Measurements from ENCODE around the gene HMBS.

The HMBS gene

DNA sequence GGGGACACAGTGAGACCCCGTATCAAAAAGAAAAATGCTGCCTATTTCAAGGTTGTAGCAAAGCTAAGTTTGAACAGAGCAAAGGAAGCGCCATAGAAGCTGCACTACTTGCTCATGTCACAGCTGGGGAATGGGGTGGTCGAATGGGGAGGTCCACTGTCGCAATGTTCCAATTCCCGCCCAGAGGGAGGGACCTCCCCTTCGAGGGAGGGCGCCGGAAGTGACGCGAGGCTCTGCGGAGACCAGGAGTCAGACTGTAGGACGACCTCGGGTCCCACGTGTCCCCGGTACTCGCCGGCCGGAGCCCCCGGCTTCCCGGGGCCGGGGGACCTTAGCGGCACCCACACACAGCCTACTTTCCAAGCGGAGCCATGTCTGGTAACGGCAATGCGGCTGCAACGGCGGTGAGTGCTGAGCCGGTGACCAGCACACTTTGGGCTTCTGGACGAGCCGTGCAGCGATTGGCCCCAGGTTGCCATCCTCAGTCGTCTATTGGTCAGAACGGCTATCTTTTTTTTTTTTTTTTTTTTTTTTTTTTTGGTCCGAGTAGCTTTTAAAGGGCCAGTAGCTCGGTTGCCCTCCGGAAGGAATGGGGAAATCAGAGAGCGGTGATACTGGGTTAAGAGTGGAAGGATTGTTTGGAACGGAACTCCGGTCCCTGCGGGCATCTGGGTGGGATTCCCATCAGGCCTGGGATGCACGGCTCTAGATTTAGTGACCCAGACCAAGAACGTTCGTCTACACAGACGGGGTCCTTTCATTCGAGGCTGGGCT, at the start of gene HMBS (continued):
- TF ChIP-seq ZNF677 (tag by site-specific recombination; IDR thresholded peaks at IDR 0.05) (no peak), ZNF2 (tag by site-specific recombination; IDR thresholded peaks at IDR 0.05) (no peak), PRDM1 (tag by site-specific recombination; IDR thresholded peaks at IDR 0.05) (no peak), ZNF777 (tag by site-specific recombination; IDR thresholded peaks at IDR 0.05; ENCODE audit: borderline replicate concordance) (no peak), WT1 (tag by site-specific recombination; IDR thresholded peaks at IDR 0.05) (peak; percentile 70; the same call in 1 of the 2 replicates), ZNF16 (tag by site-specific recombination; IDR thresholded peaks at IDR 0.05; ENCODE audit: low read depth) (no peak), ZNF391 (tag by site-specific recombination; IDR thresholded peaks at IDR 0.05; ENCODE audit: borderline replicate concordance, low read depth) (no peak), SP2 (tag by site-specific recombination; IDR thresholded peaks at IDR 0.05) (peak; percentile 93), ZNF623 (tag by site-specific recombination; IDR thresholded peaks at IDR 0.05) (0 out of 2 replicates have a peak, but pooled peaks have one; percentile 10), ZNF654 (tag by site-specific recombination; IDR thresholded peaks at IDR 0.05; ENCODE audit: low read depth) (no peak), ZNF768 (tag by site-specific recombination; IDR thresholded peaks at IDR 0.05) (no peak), ZNF223 (tag by site-specific recombination; IDR thresholded peaks at IDR 0.05) (no peak), ZNF558 (tag by site-specific recombination; IDR thresholded peaks at IDR 0.05) (no peak), ZNF747 (tag by site-specific recombination; IDR thresholded peaks at IDR 0.05) (no peak), ZNF610 (tag by site-specific recombination; IDR thresholded peaks at IDR 0.05; ENCODE audit: borderline replicate concordance) (no peak), ZFP41 (tag by site-specific recombination; IDR thresholded peaks at IDR 0.05; ENCODE audit: borderline replicate concordance) (no peak), ZNF404 (tag by site-specific recombination; IDR thresholded peaks at IDR 0.05) (no peak), SP7 (tag by site-specific recombination; IDR thresholded peaks at IDR 0.05) (peak; percentile 51; the same call in 1 of the 2 replicates), ZNF660 (tag by site-specific recombination; IDR thresholded peaks at IDR 0.05) (peak; percentile 21; the same call in 1 of the 2 replicates), MZF1 (tag by site-specific recombination; IDR thresholded peaks at IDR 0.05; ENCODE audit: borderline replicate concordance) (peak; percentile 91), BCL11B (tag by site-specific recombination; IDR thresholded peaks at IDR 0.05; ENCODE audit: low read depth) (no peak)
- TF ChIP-seq, protein P1, sequence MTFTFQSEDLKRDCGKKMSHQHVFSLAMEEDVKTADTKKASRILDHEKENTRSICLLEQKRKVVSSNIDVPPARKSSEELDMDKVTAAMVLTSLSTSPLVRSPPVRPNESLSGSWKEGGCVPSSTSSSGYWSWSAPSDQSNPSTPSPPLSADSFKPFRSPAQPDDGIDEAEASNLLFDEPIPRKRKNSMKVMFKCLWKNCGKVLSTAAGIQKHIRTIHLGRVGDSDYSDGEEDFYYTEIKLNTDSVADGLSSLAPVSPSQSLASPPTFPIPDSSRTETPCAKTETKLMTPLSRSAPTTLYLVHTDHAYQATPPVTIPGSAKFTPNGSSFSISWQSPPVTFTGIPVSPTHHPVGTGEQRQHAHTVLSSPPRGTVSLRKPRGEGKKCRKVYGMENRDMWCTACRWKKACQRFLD (tag by site-specific recombination; IDR thresholded peaks at IDR 0.05) = no peak
- TF ChIP-seq, protein P2, sequence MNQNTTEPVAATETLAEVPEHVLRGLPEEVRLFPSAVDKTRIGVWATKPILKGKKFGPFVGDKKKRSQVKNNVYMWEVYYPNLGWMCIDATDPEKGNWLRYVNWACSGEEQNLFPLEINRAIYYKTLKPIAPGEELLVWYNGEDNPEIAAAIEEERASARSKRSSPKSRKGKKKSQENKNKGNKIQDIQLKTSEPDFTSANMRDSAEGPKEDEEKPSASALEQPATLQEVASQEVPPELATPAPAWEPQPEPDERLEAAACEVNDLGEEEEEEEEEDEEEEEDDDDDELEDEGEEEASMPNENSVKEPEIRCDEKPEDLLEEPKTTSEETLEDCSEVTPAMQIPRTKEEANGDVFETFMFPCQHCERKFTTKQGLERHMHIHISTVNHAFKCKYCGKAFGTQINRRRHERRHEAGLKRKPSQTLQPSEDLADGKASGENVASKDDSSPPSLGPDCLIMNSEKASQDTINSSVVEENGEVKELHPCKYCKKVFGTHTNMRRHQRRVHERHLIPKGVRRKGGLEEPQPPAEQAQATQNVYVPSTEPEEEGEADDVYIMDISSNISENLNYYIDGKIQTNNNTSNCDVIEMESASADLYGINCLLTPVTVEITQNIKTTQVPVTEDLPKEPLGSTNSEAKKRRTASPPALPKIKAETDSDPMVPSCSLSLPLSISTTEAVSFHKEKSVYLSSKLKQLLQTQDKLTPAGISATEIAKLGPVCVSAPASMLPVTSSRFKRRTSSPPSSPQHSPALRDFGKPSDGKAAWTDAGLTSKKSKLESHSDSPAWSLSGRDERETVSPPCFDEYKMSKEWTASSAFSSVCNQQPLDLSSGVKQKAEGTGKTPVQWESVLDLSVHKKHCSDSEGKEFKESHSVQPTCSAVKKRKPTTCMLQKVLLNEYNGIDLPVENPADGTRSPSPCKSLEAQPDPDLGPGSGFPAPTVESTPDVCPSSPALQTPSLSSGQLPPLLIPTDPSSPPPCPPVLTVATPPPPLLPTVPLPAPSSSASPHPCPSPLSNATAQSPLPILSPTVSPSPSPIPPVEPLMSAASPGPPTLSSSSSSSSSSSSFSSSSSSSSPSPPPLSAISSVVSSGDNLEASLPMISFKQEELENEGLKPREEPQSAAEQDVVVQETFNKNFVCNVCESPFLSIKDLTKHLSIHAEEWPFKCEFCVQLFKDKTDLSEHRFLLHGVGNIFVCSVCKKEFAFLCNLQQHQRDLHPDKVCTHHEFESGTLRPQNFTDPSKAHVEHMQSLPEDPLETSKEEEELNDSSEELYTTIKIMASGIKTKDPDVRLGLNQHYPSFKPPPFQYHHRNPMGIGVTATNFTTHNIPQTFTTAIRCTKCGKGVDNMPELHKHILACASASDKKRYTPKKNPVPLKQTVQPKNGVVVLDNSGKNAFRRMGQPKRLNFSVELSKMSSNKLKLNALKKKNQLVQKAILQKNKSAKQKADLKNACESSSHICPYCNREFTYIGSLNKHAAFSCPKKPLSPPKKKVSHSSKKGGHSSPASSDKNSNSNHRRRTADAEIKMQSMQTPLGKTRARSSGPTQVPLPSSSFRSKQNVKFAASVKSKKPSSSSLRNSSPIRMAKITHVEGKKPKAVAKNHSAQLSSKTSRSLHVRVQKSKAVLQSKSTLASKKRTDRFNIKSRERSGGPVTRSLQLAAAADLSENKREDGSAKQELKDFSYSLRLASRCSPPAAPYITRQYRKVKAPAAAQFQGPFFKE (tag by site-specific recombination; IDR thresholded peaks at IDR 0.05; ENCODE audit: borderline replicate concordance) = no peak
- TF ChIP-seq, protein P3, sequence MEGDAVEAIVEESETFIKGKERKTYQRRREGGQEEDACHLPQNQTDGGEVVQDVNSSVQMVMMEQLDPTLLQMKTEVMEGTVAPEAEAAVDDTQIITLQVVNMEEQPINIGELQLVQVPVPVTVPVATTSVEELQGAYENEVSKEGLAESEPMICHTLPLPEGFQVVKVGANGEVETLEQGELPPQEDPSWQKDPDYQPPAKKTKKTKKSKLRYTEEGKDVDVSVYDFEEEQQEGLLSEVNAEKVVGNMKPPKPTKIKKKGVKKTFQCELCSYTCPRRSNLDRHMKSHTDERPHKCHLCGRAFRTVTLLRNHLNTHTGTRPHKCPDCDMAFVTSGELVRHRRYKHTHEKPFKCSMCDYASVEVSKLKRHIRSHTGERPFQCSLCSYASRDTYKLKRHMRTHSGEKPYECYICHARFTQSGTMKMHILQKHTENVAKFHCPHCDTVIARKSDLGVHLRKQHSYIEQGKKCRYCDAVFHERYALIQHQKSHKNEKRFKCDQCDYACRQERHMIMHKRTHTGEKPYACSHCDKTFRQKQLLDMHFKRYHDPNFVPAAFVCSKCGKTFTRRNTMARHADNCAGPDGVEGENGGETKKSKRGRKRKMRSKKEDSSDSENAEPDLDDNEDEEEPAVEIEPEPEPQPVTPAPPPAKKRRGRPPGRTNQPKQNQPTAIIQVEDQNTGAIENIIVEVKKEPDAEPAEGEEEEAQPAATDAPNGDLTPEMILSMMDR (tag by site-specific recombination; IDR thresholded peaks at IDR 0.05) = no peak
- TF ChIP-seq, protein P4, sequence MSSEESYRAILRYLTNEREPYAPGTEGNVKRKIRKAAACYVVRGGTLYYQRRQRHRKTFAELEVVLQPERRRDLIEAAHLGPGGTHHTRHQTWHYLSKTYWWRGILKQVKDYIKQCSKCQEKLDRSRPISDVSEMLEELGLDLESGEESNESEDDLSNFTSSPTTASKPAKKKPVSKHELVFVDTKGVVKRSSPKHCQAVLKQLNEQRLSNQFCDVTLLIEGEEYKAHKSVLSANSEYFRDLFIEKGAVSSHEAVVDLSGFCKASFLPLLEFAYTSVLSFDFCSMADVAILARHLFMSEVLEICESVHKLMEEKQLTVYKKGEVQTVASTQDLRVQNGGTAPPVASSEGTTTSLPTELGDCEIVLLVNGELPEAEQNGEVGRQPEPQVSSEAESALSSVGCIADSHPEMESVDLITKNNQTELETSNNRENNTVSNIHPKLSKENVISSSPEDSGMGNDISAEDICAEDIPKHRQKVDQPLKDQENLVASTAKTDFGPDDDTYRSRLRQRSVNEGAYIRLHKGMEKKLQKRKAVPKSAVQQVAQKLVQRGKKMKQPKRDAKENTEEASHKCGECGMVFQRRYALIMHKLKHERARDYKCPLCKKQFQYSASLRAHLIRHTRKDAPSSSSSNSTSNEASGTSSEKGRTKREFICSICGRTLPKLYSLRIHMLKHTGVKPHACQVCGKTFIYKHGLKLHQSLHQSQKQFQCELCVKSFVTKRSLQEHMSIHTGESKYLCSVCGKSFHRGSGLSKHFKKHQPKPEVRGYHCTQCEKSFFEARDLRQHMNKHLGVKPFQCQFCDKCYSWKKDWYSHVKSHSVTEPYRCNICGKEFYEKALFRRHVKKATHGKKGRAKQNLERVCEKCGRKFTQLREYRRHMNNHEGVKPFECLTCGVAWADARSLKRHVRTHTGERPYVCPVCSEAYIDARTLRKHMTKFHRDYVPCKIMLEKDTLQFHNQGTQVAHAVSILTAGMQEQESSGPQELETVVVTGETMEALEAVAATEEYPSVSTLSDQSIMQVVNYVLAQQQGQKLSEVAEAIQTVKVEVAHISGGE (tag by site-specific recombination; conservative IDR thresholded peaks at IDR 0.05; ENCODE audit: low read depth) = peak; percentile 86

Measured in HEK293 (cell line).